Heart right ventricle (tissue), 16 donors: ENCODE data around the gene FKBP1B. TPM values are rescaled to one million over a fixed set of nuclear protein-coding genes. Genes with fewer than 3 reads are reported as not detected.

Source experiments
- ATAC-seq, 8 donors: fragments of 200-7000 bp; cut with Tn5 transposase; one replicate each; pipeline ENCODE4 v1.9.1; 2020; ENCODE audit warnings: mild to moderate bottlenecking in 8 of 8, moderate library complexity in 8 of 8, moderate number of reproducible peaks in 1 of 8
- DNase-seq, 2 donors: peaks; one replicate each; pipeline ENCODE4 v3.0.0-alpha.2; 2020
- H3K27ac ChIP-seq, 10 donors: fragments of 200-600 bp; sonication (generic) in 2 of 10; one replicate each; pipeline versions ENCODE4 v1.5.0 to v1.8.0; 2020 to 2022; ENCODE audit warnings: mild to moderate bottlenecking in 3 of 10
- H3K27me3 ChIP-seq, 7 donors: fragments of 200-600 bp; one replicate each; pipeline ENCODE4 v1.8.0; 2021 to 2022; ENCODE audit warnings: mild to moderate bottlenecking in 2 of 7
- H3K36me3 ChIP-seq, 9 donors: fragments of 200-600 bp; sonication (generic) in 1 of 9; one replicate each; pipeline versions ENCODE4 v1.5.0 to v1.8.0; 2020 to 2022; ENCODE audit warnings: mild to moderate bottlenecking in 2 of 9
- H3K4me1 ChIP-seq, 9 donors: fragments of 200-600 bp; sonication (generic) in 1 of 9; one replicate each; pipeline versions ENCODE4 v1.5.0 to v1.8.0; 2020 to 2022; ENCODE audit warnings: mild to moderate bottlenecking in 4 of 9
- H3K4me3 ChIP-seq, 10 donors: fragments of 200-600 bp; sonication (generic) in 2 of 10; one replicate each; pipeline versions ENCODE4 v1.5.0 to v1.8.0; 2020 to 2022; ENCODE audit warnings: mild to moderate bottlenecking in 7 of 10, moderate library complexity in 2 of 10
- H3K9me3 ChIP-seq, 11 donors: fragments of 200-600 bp in 10 of 11; sonication (generic) in 2 of 11; one replicate each; pipeline versions ENCODE4 v1.5.0 to v1.8.0; 2013 to 2022; ENCODE audit warnings: mild to moderate bottlenecking in 2 of 11, control low read depth in 1 of 11, moderate library complexity in 1 of 11
- CTCF ChIP-seq, 9 donors: fragments of 200-600 bp; sonication (generic) in 2 of 9; IDR thresholded peaks; one replicate each; pipeline versions ENCODE4 v1.5.0 to v1.8.0; 2021 to 2022; ENCODE audit warnings: antibody characterized with exemption in 9 of 9, mild to moderate bottlenecking in 5 of 9, moderate library complexity in 1 of 9
- WGBS, 2 donors: extraction: QIAGEN DNeasy Blood & Tissue Kit; methylation state at CpG; one replicate each; pipeline ENCODE4 v1.1.7; 2013; ENCODE audit warnings: inconsistent platforms in 1 of 2; 5-methylcytosine and 5-hydroxymethylcytosine counted together
- intact Hi-C, 10 donors: fragments of 100-400 bp; cut with DNase I; formaldehyde crosslinking; loops; one replicate each; pipeline versions ENCODE4 v1.11.1 to v1.14.2; 2022
- polyA plus RNA-seq, 2 donors: library from polyadenylated mRNA; stranded (reverse); fragments of 200-250 nt; gene quantifications; one replicate each; pipeline ENCODE4 v1.2.3, GENCODE V29; 2013
- total RNA-seq, 10 donors: library from RNA; stranded (reverse); fragmentation: NEBNext Ultra II Directional in 3 of 10; extraction: Animal tissue kit (Norgen Biotek cat#: 25700) in 3 of 10; gene quantifications; one replicate each; pipeline versions ENCODE4 v1.2.1 to v1.2.4, GENCODE V29; 2021 to 2023
- donor health status: Arrhythmogenic right ventricular cardiomyopathy.
- donor health status: ischemic (EF 13 %, LVEDD 7.1; RV severe dilation, severe dysfunction).
- donor health status: healthy with polysubstance abuse.
- donor health status: DM: no; HTN: yes; CAD: no.
- donor health status: DM: no; HTN: no; CAD: no.
- donor health status: ischemic (EF 25% LVEDD 6.9; RV normal size, moderate dysfunction).
- donor health status: ischemic (EF 25% LVEDD 5.7; RV mildly dilated, moderate dysfunction).
- donor health status: healthy.
- donor health status: DM: yes; HTN: yes; CAD: no.
- donor health status: Ischemic cardiomyopathy.
- donor health status: ischemic (EF 35%, LVEDD 5.7; RV mildly dilated, moderate dysfunction).
- donor health status: nonischemic (EF 11% LVEDD 7.7; RV severe dilation, severe dysfunction).
- donor health status: DM: yes; HTN: yes; CAD: no.
- donor health status: PGD.
- donor health status: ischemic (EF 29% LVEDD 5.4; RV normal size, mild dysfunction).
- donor health status: nonischemic (EF 23%, LVEDD 6.1; RV moderate dilation, normal function).

Gene FKBP1B
- total and polyA plus RNA-seq, 12 donors = 0.61 to 6.3 (median 1.7) TPM; not detected in 1

DNA sequence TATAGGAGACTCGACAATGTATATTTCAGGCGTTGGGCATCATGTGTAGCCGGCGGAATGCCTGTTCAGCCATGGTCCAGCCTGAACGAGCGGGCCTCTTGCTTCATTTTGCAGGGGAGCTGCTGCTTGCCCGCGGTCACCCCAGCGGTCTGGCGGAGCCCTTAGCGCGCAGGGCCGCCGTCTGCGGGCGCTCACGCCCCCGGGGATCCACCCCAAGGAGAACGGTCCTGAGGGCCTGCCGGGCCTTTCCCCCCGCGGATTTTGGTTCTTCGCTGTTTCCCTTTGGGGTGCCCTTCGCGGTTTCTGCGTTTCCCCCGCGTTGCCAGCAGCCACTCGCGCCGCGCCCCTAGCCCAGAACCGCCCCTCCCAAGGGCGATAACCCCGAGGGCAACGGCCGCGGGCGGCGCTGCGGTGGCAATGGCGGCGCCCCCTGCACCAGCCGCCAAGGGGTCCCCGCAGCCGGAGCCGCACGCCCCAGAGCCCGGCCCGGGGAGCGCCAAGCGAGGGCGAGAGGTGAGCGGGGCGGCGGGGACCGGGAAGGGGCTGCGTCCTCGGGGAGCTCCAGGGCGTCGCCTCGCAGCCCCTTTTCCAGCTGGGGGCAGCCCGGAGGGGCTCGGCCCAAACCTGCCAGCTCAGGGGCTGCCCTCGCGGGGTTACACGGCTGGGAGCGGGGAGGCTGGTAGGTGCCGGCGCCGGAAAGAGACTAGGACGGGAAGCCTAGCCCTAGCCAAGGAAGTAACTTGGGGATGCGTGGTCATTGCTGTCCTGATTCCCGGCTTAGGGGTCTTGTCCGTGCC is 39.7 kb upstream of the FKBP1B start, which contains the start of gene MFSD2B:
MFSD2B (plus strand) TSS at position 406 of the 797 bp plus-strand sequence; CDS start at position 418, 12 bp downstream.
- Histone ChIP-seq H3K4me3 (peak within 1 kb of the TSS; percentile 8 to 59 (median 46)), H3K27me3 (peaks cover 13 to 45% (median 27%) of the 10 kb centered on the region in 7 donors), H3K4me1 (peaks cover 0 to 17% (median 12%) of the 10 kb centered on the region in 9 donors), H3K9me3 (no peaks in the 10 kb centered on the region), H3K27ac (no peak within 1 kb of the TSS), H3K36me3 (peaks cover 0 to 3% (median 0%) of the 10 kb centered on the region in 9 donors)
- ATAC-seq (peak in 7 of 8 donors; percentile 16 to 52 (median 34)), DNase-seq (no peak)
- WGBS, 2 donors = 3% methylated on average over 75 of the region's 75 CpGs
- intact Hi-C loops = no loop called here
- no peak for TF ChIP-seq CTCF (IDR thresholded peaks at IDR 0.05)

DNA sequence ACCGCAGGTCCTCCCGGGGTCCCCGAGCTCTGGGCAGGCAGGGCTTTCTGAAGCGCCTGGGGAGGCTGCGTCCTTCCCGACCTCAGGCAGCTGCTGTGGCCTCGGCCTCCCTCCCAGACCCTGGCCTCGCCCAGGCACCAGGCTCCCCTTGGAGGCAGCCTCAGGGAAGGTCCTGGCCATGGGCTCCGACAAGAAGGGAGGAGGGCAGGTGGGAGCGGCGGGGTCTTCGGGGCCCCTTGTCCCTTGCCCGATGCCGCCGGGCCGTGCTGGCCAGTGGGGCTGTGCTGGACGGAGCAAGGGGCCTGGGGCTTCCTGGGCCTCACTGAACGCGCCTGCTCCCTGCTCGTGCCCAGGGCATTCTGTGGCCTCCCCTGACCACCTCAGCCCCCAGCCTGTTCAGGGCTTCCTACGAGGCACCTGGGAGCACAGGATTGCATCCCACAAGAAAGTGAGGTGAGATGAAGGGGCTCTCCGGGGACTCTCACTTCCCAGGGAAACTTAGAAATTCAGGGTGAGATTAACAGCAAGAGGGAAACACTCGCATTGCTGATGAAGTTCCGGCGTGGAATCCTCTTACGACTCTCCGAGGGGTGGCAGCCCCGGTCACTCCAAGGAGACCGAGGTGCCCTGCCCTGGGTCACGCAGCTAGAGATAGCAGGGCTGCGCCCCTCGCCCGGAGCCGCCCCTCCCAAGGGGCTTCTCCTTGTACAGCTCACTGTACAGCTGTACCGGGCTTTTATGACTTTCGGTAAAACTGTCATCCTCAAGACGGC is 38.9 kb upstream of the FKBP1B start:
- ATAC-seq (peak in 5 of 8 donors; percentile 27 to 36 (median 30)), DNase-seq (no peak)
- 50 to 57% methylated on average over 37 of the region's 37 CpGs for WGBS, 2 donors
- H3K9me3 ChIP-seq = no peaks in the 10 kb centered on the region
- TF ChIP-seq CTCF (IDR thresholded peaks at IDR 0.05) = no peak
- peaks cover 0 to 17% (median 12%) of the 10 kb centered on the region in 9 donors for H3K4me1 ChIP-seq
- H3K4me3 ChIP-seq = peak overlapping the region; percentile 8 to 59 (median 46)
- no peaks in the 10 kb centered on the region for H3K36me3 ChIP-seq
- no peak overlapping the region for H3K27ac ChIP-seq
- H3K27me3 ChIP-seq = peaks cover 13 to 45% (median 27%) of the 10 kb centered on the region in 7 donors
- intact Hi-C loops = no loop called here

GRCh38 chr2:24011250-24012104 is 38.1 kb upstream of the FKBP1B start:
- intact Hi-C loops = no loop called here
- Histone ChIP-seq H3K4me3 (no peak overlapping the region), H3K36me3 (no peaks in the 10 kb centered on the region), H3K27ac (no peak overlapping the region), H3K9me3 (no peaks in the 10 kb centered on the region), H3K4me1 (peaks cover 0 to 17% (median 12%) of the 10 kb centered on the region in 9 donors), H3K27me3 (peaks cover 13 to 45% (median 27%) of the 10 kb centered on the region in 7 donors)
- DNase-seq (no peak), ATAC-seq (no peak)
- TF ChIP-seq CTCF (IDR thresholded peaks at IDR 0.05) = no peak
- WGBS, 2 donors = 78 to 80% methylated on average over 7 of the region's 7 CpGs
